Cardiac septum (tissue), 1 donor: Measurements from ENCODE around the gene RAB11FIP3. TPM values are rescaled to one million over a fixed set of nuclear protein-coding genes. Genes with fewer than 3 reads are reported as not detected.
"Not testable (repeated sequence)": the region's sequence is repeated elsewhere in the genome, so short reads cannot be mapped to it uniquely, and the experiment has no call there.

Source experiments
- DNase-seq: peaks from one replicate; pipeline ENCODE4 v3.0.0-alpha.2; 2020; ENCODE audit warnings: low spot score
- intact Hi-C: fragments of 100-400 bp; cut with DNase I; formaldehyde crosslinking; loops from one replicate; pipeline ENCODE4 v1.14.0; 2022
- total RNA-seq: library from RNA; stranded (reverse); fragmentation: NEBNext Ultra II Directional; extraction: Animal tissue kit (Norgen Biotek cat#: 25700); gene quantifications from one replicate; pipeline ENCODE4 v1.2.1, GENCODE V29; 2021
- donor health status: DM: no; HTN: no; CAD: no.

RAB11FIP3 gene
- total RNA-seq, 1 donor from 2014 or later, result 52.2 TPM

GRCh38 chr16:505479-506245 is 80.2 kb downstream of the RAB11FIP3 start:
- DNase-seq, result no peak
- intact Hi-C loops, result no loop called here

- intact Hi-C loops, result no loop called here
- no peak for DNase-seq
Observed at GRCh38 chr16:506246-506546, 80.7 kb downstream of the RAB11FIP3 start.

- DNase-seq, intact Hi-C loops: not testable (repeated sequence)
Observed at GRCh38 chr16:507527-507926, 82.1 kb downstream of the RAB11FIP3 start.

GRCh38 chr16:507996-508395 is 82.5 kb downstream of the RAB11FIP3 start:
- intact Hi-C loops, result no loop called here
- no peak for DNase-seq

GRCh38 chr16:508884-509736 is 83.7 kb downstream of the RAB11FIP3 start:
- intact Hi-C loops, result no loop called here
- no peak for DNase-seq

GRCh38 chr16:510066-510825 is 84.8 kb downstream of the RAB11FIP3 start:
- intact Hi-C loops, result no loop called here
- no peak for DNase-seq

- DNase-seq, result no peak
Observed at GRCh38 chr16:512802-513201, 87.4 kb downstream of the RAB11FIP3 start.

GRCh38 chr16:513950-514349 is 88.5 kb downstream of the RAB11FIP3 start:
- no peak for DNase-seq
- intact Hi-C loops, result no loop called here

More at GRCh38 chr16:512802-513201, 87.4 kb downstream of the RAB11FIP3 start:
- intact Hi-C loops, result no loop called here

GRCh38 chr16:515175-515938 is 89.9 kb downstream of the RAB11FIP3 start:
- DNase-seq, result no peak
- intact Hi-C loops, result no loop called here

GRCh38 chr16:515939-516226 is 90.4 kb downstream of the RAB11FIP3 start:
- DNase-seq, result no peak
- intact Hi-C loops, result no loop called here

GRCh38 chr16:516301-516700 is 90.9 kb downstream of the RAB11FIP3 start:
- no peak for DNase-seq
- intact Hi-C loops, result no loop called here

GRCh38 chr16:518858-519257 is 93.4 kb downstream of the RAB11FIP3 start:
- intact Hi-C loops, result no loop called here
- DNase-seq, result no peak

- DNase-seq, result no peak
- intact Hi-C loops, result no loop called here
Observed at GRCh38 chr16:519425-519824, 94.0 kb downstream of the RAB11FIP3 start.

- DNase-seq, result no peak
- intact Hi-C loops, result no loop called here
Observed at GRCh38 chr16:519841-520687, 94.6 kb downstream of the RAB11FIP3 start.

- intact Hi-C loops, result no loop called here
- no peak for DNase-seq
Observed at GRCh38 chr16:520847-521246, 95.4 kb downstream of the RAB11FIP3 start.

GRCh38 chr16:521381-522210 is 96.1 kb downstream of the RAB11FIP3 start:
- intact Hi-C loops, result no loop called here
- no peak for DNase-seq

- intact Hi-C loops, result no loop called here
- no peak for DNase-seq
Observed at GRCh38 chr16:522320-523096, 97.1 kb downstream of the RAB11FIP3 start.
